ENCODE measurements around the gene CAP1. TPM values are rescaled to one million over a fixed set of nuclear protein-coding genes. Genes with fewer than 3 reads are reported as not detected.

CAP1 gene
- total RNA-seq, 2 experiments from 2014 or later: 121 to 126 TPM

DNA sequence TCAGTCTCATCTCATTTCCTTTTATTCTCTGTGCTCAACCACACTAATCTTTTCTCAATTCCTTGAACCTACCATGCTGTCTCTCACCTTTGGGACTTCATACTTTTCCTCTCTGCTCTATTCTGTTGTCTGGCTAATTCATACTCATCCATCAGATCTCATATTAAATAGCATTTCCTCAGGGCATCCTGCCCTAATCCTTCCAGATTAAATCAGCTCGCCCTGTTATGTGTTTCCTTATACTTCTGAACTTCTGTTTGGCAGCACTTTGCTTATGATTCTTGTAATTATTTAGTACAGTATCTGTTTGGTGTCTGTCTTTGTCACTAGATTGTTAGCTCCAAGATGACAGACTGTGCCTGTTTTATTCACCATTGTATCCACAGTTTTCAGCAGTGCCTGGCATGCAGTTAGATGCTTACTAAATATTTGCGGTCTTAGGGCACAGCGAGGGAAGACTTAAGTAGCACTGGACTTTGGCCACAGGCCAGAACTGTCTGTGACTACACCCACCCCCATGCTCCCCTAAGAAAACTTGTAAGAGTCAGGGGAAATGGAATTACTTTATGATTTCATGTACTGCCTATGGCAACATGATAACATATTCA is 9.9 kb upstream of the CAP1 start:
- CTCF ChIA-PET: interaction anchor here (1.0 to 1.3 kb wide), 3 partner anchors 10 to 111 kb away, joined by 3 to 4 read pairs (median 3); no protein-coding TSS in a partner anchor
- Mint-ChIP-seq H3K27ac (no peak overlapping the region), H3K9me3 (no peaks in the 10 kb centered on the region)

DNA sequence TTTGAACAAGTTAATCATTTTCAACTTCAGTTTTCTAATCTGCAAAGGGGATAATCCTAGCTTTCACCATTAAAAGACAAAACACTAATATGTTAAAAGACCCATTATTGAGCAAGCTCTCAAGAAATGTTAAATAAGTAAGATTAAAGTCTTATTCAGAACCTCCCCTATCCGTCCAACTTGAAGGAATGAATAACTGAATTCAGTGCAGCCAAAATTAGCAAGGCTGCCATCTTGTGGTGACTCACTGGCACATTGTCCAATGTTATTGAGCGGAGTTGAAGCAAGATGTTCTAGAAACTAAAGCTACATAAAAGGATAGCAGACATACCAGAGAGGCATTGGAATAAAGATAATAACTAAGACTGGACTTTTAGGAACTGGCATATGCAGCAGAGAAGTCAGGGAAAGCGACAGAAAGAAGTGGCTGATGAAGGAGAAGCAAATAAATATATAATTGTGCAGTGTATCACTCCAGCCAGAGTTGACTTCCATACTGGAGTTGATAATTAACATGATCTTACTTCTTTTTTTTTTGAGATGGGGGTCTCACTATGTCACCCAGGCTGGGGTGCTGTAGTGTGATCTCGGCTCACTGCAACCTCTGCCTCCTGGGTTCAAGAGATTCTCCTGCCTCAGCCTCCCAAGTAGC is 8.2 kb upstream of the CAP1 start:
- peak overlapping the region; percentile 18 for H3K4me3 Mint-ChIP-seq

More for the DNA sequence above, 9.9 kb upstream of the CAP1 start:
- peaks cover 46% of the 10 kb centered on the region for H3K4me1 Mint-ChIP-seq (ENCODE audit: low read depth)
- DNase-seq: no peak
- POLR2A ChIA-PET: interaction anchor here (1.2 kb wide), 1 partner anchor 10 kb away, joined by 3 read pairs; the partner anchor contains the start of gene CAP1
- H3K27ac ChIP-seq (ENCODE audit: low read depth in 1 of 2, low read length in 2 of 2): no peak overlapping the region
- H3K9me3 ChIP-seq (ENCODE audit: control insufficient read depth in 1 of 2, insufficient read depth in 1 of 2, low read length in 2 of 2): no peaks in the 10 kb centered on the region
- ATAC-seq (ENCODE audit: poor library complexity): no peak
- peaks cover 33% of the 10 kb centered on the region for H3K4me1 ChIP-seq (ENCODE audit: insufficient read depth, low read length)
- H3K4me3 Mint-ChIP-seq: no peak overlapping the region
- no peak overlapping the region for H3K4me3 ChIP-seq (ENCODE audit: low read length)
- no peaks in the 10 kb centered on the region for H3K36me3 Mint-ChIP-seq (ENCODE audit: low read depth)
- intact Hi-C loops (cut with DNase I, micrococcal nuclease): loop anchor here (5.0 to 10.0 kb wide), 2 partner anchors 56 to 58 kb away; no protein-coding TSS in a partner anchor
- no peaks in the 10 kb centered on the region for H3K27me3 ChIP-seq (ENCODE audit: control insufficient read depth in 1 of 2, insufficient read depth in 2 of 2, low read length in 2 of 2)
- no peaks in the 10 kb centered on the region for H3K27me3 Mint-ChIP-seq
- H3K36me3 ChIP-seq (ENCODE audit: insufficient read depth, low read length): no peaks in the 10 kb centered on the region
- TF ChIP-seq, protein P1, sequence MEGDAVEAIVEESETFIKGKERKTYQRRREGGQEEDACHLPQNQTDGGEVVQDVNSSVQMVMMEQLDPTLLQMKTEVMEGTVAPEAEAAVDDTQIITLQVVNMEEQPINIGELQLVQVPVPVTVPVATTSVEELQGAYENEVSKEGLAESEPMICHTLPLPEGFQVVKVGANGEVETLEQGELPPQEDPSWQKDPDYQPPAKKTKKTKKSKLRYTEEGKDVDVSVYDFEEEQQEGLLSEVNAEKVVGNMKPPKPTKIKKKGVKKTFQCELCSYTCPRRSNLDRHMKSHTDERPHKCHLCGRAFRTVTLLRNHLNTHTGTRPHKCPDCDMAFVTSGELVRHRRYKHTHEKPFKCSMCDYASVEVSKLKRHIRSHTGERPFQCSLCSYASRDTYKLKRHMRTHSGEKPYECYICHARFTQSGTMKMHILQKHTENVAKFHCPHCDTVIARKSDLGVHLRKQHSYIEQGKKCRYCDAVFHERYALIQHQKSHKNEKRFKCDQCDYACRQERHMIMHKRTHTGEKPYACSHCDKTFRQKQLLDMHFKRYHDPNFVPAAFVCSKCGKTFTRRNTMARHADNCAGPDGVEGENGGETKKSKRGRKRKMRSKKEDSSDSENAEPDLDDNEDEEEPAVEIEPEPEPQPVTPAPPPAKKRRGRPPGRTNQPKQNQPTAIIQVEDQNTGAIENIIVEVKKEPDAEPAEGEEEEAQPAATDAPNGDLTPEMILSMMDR (IDR thresholded peaks at IDR 0.05): no peak

GRCh38 chr1:40034869-40035268 is 5.7 kb upstream of the CAP1 start:
- peaks cover 66% of the 10 kb centered on the region for H3K4me1 ChIP-seq (ENCODE audit: insufficient read depth, low read length)
- TF ChIP-seq, protein P1 (IDR thresholded peaks at IDR 0.05): no peak
- Mint-ChIP-seq H3K36me3 (ENCODE audit: low read depth) (peaks cover 5% of the 10 kb centered on the region), H3K27ac (peak overlapping the region; percentile 94), H3K4me1 (ENCODE audit: low read depth) (peaks cover 73% of the 10 kb centered on the region), H3K27me3 (no peaks in the 10 kb centered on the region), H3K4me3 (peak overlapping the region; percentile 80), H3K9me3 (no peaks in the 10 kb centered on the region)
- intact Hi-C loops (cut with DNase I, micrococcal nuclease): loop anchor here (5.0 to 10.0 kb wide), 3 partner anchors 60 to 298 kb away; partner anchors contain the start of gene PPIE (in 1 of the 2)
- DNase-seq (peak in 4 of 14 experiments; percentile 32 to 49 (median 40)), ATAC-seq (ENCODE audit: poor library complexity) (peak; percentile 11)
- ChIA-PET CTCF (interaction anchor here (0.6 to 1.4 kb wide), 8 partner anchors 9 to 115 kb away, joined by 3 to 6 read pairs (median 3); no protein-coding TSS in a partner anchor), POLR2A (interaction anchor here (0.7 to 1.5 kb wide), 5 partner anchors 11 to 63 kb away, joined by 3 to 9 read pairs (median 3); no protein-coding TSS in a partner anchor)
- H3K27me3 ChIP-seq (ENCODE audit: control insufficient read depth in 1 of 2, insufficient read depth in 2 of 2, low read length in 2 of 2): no peaks in the 10 kb centered on the region
- peak overlapping the region in 1 of 2 donors; percentile 40 for H3K27ac ChIP-seq (ENCODE audit: low read depth in 1 of 2, low read length in 2 of 2)
- H3K36me3 ChIP-seq (ENCODE audit: insufficient read depth, low read length): no peaks in the 10 kb centered on the region
- no peak overlapping the region for H3K4me3 ChIP-seq (ENCODE audit: low read length)
- no peaks in the 10 kb centered on the region for H3K9me3 ChIP-seq (ENCODE audit: control insufficient read depth in 1 of 2, insufficient read depth in 1 of 2, low read length in 2 of 2)

More for the DNA sequence above, 8.2 kb upstream of the CAP1 start:
- H3K9me3 Mint-ChIP-seq: no peaks in the 10 kb centered on the region
- TF ChIP-seq, protein P1 (IDR thresholded peaks at IDR 0.05): peak; percentile 78
- ChIA-PET POLR2A (interaction anchor here (0.6 to 1.2 kb wide), 5 partner anchors 8 to 113 kb away, joined by 3 to 5 read pairs (median 3); partner anchors contain the start of gene CAP1), CTCF (interaction anchor here (0.6 to 2.3 kb wide), 12 partner anchors 9 to 190 kb away, joined by 3 to 18 read pairs (median 4); partner anchors contain the start of gene CAP1)
- H3K4me1 Mint-ChIP-seq (ENCODE audit: low read depth): peaks cover 57% of the 10 kb centered on the region
- Histone ChIP-seq H3K4me3 (ENCODE audit: low read length) (no peak overlapping the region), H3K27me3 (ENCODE audit: control insufficient read depth in 1 of 2, insufficient read depth in 2 of 2, low read length in 2 of 2) (no peaks in the 10 kb centered on the region), H3K9me3 (ENCODE audit: control insufficient read depth in 1 of 2, insufficient read depth in 1 of 2, low read length in 2 of 2) (no peaks in the 10 kb centered on the region), H3K36me3 (ENCODE audit: insufficient read depth, low read length) (no peaks in the 10 kb centered on the region), H3K27ac (ENCODE audit: low read depth in 1 of 2, low read length in 2 of 2) (no peak overlapping the region), H3K4me1 (ENCODE audit: insufficient read depth, low read length) (peaks cover 47% of the 10 kb centered on the region)
- DNase-seq (peak; percentile 13 to 79 (median 43)), ATAC-seq (ENCODE audit: poor library complexity) (peak; percentile 74)
- H3K27ac Mint-ChIP-seq: peak overlapping the region; percentile 52
- intact Hi-C loops (cut with DNase I, micrococcal nuclease): loop anchor here (1.0 to 10.0 kb wide), 3 partner anchors 58 to 113 kb away; no protein-coding TSS in a partner anchor
- H3K36me3 Mint-ChIP-seq (ENCODE audit: low read depth): no peaks in the 10 kb centered on the region
- H3K27me3 Mint-ChIP-seq: no peaks in the 10 kb centered on the region

Measured in CD4-positive, alpha-beta T cell (primary cell).